ENCODE measurements around the gene DNASE2B.

The DNASE2B gene

DNA sequence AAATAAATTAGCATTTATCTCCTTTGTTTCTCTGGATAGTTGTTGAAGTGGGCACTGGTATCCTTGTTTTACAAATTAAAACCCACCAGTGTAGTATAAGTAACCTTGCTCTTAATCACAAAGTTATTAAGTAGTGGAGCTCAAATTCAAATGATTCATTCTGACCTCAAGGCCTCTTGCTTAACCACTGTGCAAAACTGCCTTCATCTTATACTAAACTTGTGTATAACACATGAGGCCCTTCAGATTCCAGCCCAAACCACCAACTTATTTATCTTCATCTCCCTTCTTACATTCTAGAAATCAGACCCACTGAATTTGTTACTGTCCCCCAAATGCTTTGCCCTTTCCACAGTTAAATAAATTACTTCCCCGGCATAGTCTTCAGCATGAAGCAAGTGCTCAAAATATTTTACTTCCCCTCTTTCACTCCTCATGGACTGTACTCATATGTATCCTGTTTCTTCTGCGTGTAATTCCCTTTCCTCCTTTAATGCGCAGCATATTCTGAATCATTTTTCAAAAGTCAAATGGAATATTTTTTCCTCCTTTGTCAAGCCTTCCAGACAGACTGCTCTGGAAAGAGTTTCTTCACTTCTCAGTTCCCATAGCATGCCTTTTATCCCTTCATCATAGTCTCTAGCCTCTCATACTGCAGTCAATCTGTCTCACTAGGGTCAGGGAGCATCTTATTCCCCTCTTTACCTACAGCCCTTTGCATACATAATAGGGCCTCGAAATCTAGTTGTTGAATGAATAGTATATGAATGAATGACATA, 19.0 kb upstream of the DNASE2B start:
- TF ChIP-seq FOXP2 (optimal IDR thresholded peaks at IDR 0.05; ENCODE audit: borderline replicate concordance, extremely low read depth, extremely low read length, insufficient read depth) (no peak), TAF1 (IDR thresholded peaks at IDR 0.05; ENCODE audit: borderline replicate concordance, insufficient read depth, low read length) (no peak), SIN3A (IDR thresholded peaks at IDR 0.05; ENCODE audit: borderline replicate concordance, insufficient read depth, low read length) (no peak), POLR2AphosphoS5 (IDR thresholded peaks at IDR 0.05; ENCODE audit: low read depth, low read length) (no peak)
- TF ChIP-seq, protein P1, sequence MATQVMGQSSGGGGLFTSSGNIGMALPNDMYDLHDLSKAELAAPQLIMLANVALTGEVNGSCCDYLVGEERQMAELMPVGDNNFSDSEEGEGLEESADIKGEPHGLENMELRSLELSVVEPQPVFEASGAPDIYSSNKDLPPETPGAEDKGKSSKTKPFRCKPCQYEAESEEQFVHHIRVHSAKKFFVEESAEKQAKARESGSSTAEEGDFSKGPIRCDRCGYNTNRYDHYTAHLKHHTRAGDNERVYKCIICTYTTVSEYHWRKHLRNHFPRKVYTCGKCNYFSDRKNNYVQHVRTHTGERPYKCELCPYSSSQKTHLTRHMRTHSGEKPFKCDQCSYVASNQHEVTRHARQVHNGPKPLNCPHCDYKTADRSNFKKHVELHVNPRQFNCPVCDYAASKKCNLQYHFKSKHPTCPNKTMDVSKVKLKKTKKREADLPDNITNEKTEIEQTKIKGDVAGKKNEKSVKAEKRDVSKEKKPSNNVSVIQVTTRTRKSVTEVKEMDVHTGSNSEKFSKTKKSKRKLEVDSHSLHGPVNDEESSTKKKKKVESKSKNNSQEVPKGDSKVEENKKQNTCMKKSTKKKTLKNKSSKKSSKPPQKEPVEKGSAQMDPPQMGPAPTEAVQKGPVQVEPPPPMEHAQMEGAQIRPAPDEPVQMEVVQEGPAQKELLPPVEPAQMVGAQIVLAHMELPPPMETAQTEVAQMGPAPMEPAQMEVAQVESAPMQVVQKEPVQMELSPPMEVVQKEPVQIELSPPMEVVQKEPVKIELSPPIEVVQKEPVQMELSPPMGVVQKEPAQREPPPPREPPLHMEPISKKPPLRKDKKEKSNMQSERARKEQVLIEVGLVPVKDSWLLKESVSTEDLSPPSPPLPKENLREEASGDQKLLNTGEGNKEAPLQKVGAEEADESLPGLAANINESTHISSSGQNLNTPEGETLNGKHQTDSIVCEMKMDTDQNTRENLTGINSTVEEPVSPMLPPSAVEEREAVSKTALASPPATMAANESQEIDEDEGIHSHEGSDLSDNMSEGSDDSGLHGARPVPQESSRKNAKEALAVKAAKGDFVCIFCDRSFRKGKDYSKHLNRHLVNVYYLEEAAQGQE (IDR thresholded peaks at IDR 0.05; ENCODE audit: insufficient read depth in 1 of 2, low read depth in 2 of 2, low read length in 2 of 2): no peak

DNA sequence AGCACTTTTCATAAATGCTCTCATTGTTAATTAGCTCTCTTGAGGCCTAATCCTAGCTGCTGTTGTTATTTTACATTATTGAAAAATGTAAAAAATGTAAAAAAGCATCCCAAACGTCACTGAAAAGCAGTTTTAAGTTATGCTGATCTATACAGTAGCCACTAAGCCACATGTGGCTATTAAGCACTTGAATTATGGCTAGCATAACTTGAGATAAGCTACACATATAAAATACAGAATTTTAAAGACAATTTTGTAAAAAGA, 18.4 kb upstream of the DNASE2B start:
- TF ChIP-seq SIN3A (IDR thresholded peaks at IDR 0.05; ENCODE audit: borderline replicate concordance, insufficient read depth, low read length) (no peak), FOXP2 (optimal IDR thresholded peaks at IDR 0.05; ENCODE audit: borderline replicate concordance, extremely low read depth, extremely low read length, insufficient read depth) (no peak), POLR2AphosphoS5 (IDR thresholded peaks at IDR 0.05; ENCODE audit: low read depth, low read length) (no peak), TAF1 (IDR thresholded peaks at IDR 0.05; ENCODE audit: borderline replicate concordance, insufficient read depth, low read length) (no peak)
- TF ChIP-seq, protein P1 (IDR thresholded peaks at IDR 0.05; ENCODE audit: insufficient read depth in 1 of 2, low read depth in 2 of 2, low read length in 2 of 2): no peak

DNA sequence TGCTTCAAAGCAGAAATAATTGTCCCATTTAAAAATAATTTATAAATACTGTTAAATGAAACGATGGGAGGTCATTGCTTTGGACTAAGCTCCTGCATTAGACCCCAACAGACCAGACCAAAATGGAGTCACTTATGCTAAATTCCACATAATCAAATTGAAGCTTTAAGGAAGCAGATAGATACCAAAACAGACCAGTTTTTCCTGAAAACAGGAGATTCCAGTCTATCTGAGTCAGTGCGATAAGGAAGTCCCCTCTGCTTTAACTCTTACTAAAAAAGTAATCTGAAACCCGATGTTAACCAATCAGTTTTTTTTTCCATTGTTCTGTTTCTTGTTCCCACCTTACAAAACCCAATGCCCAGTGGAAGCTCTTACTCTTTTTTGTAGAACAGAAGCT, 16.2 kb upstream of the DNASE2B start:
- TF ChIP-seq, protein P1 (IDR thresholded peaks at IDR 0.05; ENCODE audit: insufficient read depth in 1 of 2, low read depth in 2 of 2, low read length in 2 of 2): no peak
- TF ChIP-seq TAF1 (IDR thresholded peaks at IDR 0.05; ENCODE audit: borderline replicate concordance, insufficient read depth, low read length): no peak
- TF ChIP-seq SIN3A (IDR thresholded peaks at IDR 0.05; ENCODE audit: borderline replicate concordance, insufficient read depth, low read length): no peak
- TF ChIP-seq FOXP2 (optimal IDR thresholded peaks at IDR 0.05; ENCODE audit: borderline replicate concordance, extremely low read depth, extremely low read length, insufficient read depth): no peak
- no peak for TF ChIP-seq POLR2AphosphoS5 (IDR thresholded peaks at IDR 0.05; ENCODE audit: low read depth, low read length)

DNA sequence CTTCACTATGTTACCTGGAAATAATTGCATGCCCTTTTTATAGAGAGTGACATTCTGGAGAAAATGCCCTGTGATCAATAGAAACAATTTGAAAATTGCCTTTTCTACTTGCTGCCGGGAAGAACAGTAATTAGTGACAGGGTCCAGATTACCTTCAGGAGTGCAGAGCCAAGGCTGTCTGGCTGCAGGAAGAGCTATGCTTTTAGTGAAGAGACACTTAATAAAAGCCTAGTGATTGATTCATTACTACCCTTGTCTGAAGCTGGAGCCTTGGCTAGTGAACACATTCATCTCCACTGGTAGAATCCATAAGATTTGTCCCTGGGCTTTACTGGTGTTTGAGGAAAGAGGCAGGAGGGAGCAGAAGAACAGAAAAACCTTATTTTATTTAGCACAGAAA, 12.9 kb upstream of the DNASE2B start:
- TF ChIP-seq POLR2AphosphoS5 (IDR thresholded peaks at IDR 0.05; ENCODE audit: low read depth, low read length) (no peak), SIN3A (IDR thresholded peaks at IDR 0.05; ENCODE audit: borderline replicate concordance, insufficient read depth, low read length) (no peak), TAF1 (IDR thresholded peaks at IDR 0.05; ENCODE audit: borderline replicate concordance, insufficient read depth, low read length) (no peak), FOXP2 (optimal IDR thresholded peaks at IDR 0.05; ENCODE audit: borderline replicate concordance, extremely low read depth, extremely low read length, insufficient read depth) (no peak)
- TF ChIP-seq, protein P1 (IDR thresholded peaks at IDR 0.05; ENCODE audit: insufficient read depth in 1 of 2, low read depth in 2 of 2, low read length in 2 of 2): no peak
